ENCODE measurements around the gene CHMP1B.

DNA sequence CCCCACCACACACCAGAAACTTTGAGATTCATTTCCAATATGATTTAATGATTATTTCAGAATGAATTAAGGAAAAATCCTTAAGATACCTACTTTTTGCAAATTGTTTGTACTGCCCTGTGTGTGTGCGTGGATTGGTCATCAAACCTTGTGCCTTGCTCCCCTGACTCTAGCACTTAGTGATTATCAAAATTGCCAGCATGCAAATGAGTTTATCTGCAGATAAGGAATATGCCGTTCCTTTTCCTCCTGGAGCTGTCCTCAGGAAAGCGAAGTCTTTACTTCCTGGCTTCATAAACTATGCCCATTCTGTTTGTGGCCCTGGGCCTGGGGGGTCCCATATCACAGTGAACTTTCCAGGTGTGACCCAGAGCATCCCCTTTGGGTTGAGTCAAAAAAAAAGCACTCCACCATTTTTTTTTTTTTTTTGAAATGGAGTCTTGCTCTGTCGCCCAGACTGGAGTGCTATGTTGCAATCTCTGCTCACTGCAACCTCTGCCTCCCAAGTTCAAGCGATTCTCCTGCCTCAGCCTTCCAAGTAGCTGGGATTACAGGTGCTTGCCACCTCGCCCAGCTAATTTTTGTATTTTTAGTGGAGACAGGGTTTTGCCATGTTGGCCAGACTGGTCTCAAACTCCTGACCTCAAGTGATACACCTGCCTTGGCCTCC lies 11.4 kb downstream of the CHMP1B start:
- TF ChIP-seq, protein P1, sequence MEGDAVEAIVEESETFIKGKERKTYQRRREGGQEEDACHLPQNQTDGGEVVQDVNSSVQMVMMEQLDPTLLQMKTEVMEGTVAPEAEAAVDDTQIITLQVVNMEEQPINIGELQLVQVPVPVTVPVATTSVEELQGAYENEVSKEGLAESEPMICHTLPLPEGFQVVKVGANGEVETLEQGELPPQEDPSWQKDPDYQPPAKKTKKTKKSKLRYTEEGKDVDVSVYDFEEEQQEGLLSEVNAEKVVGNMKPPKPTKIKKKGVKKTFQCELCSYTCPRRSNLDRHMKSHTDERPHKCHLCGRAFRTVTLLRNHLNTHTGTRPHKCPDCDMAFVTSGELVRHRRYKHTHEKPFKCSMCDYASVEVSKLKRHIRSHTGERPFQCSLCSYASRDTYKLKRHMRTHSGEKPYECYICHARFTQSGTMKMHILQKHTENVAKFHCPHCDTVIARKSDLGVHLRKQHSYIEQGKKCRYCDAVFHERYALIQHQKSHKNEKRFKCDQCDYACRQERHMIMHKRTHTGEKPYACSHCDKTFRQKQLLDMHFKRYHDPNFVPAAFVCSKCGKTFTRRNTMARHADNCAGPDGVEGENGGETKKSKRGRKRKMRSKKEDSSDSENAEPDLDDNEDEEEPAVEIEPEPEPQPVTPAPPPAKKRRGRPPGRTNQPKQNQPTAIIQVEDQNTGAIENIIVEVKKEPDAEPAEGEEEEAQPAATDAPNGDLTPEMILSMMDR (IDR thresholded peaks at IDR 0.05): no peak
- no peak for TF ChIP-seq POLR2A (IDR thresholded peaks at IDR 0.05)
